ENCODE data around the gene SPTBN1.

The SPTBN1 gene

GRCh38 chr2:54626884-54627283, 170.8 kb downstream of the SPTBN1 start:
- DNase-seq (ENCODE audit: low read depth) = no peak
- no peak for TF ChIP-seq CTCF (conservative IDR thresholded peaks at IDR 0.05; ENCODE audit: low read depth, low read length)
- no peak overlapping the region for H3K4me3 ChIP-seq (ENCODE audit: low read depth, low read length)

- TF ChIP-seq CTCF (conservative IDR thresholded peaks at IDR 0.05; ENCODE audit: low read depth, low read length) = no peak
Measured at GRCh38 chr2:54627973-54628372, 171.8 kb downstream of the SPTBN1 start.

DNA sequence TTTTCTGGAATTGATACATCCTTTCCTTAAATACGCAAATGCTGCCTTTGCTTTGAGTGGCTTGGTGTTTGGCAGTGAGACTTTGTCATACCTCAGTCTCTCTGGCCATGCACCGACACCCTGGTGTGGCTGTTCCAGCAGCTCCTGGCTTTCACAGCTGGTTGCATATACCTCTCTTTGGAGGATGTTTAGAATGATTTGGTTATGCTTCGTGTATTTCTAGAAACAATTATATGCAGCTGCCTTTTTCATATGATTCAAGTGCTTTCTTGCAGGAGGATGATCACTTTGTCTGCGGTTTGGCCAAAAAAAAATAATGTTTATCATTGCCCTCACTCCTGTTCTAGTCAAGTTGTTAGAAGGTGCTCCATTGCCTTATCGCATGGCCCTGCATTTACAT, 172.3 kb downstream of the SPTBN1 start:
- H3K4me3 ChIP-seq (ENCODE audit: low read depth, low read length) = no peak overlapping the region
- TF ChIP-seq CTCF (conservative IDR thresholded peaks at IDR 0.05; ENCODE audit: low read depth, low read length) = no peak
- no peak for DNase-seq (ENCODE audit: low read depth)

More at GRCh38 chr2:54627973-54628372, 171.8 kb downstream of the SPTBN1 start:
- DNase-seq (ENCODE audit: low read depth) = no peak
- H3K4me3 ChIP-seq (ENCODE audit: low read depth, low read length) = no peak overlapping the region

GRCh38 chr2:54628957-54629356, 172.8 kb downstream of the SPTBN1 start:
- H3K4me3 ChIP-seq (ENCODE audit: low read depth, low read length) = no peak overlapping the region
- no peak for TF ChIP-seq CTCF (conservative IDR thresholded peaks at IDR 0.05; ENCODE audit: low read depth, low read length)
- DNase-seq (ENCODE audit: low read depth) = no peak

DNA sequence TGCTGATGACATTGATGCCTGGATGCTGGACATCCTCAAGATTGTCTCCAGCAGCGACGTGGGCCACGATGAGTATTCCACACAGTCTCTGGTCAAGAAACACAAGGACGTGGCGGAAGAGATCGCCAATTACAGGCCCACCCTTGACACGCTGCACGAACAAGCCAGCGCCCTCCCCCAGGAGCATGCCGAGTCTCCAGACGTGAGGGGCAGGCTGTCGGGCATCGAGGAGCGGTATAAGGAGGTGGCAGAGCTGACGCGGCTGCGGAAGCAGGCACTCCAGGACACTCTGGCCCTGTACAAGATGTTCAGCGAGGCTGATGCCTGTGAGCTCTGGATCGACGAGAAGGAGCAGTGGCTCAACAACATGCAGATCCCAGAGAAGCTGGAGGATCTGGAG, 173.3 kb downstream of the SPTBN1 start:
- no peak for DNase-seq (ENCODE audit: low read depth)
- TF ChIP-seq CTCF (conservative IDR thresholded peaks at IDR 0.05; ENCODE audit: low read depth, low read length) = no peak

DNA sequence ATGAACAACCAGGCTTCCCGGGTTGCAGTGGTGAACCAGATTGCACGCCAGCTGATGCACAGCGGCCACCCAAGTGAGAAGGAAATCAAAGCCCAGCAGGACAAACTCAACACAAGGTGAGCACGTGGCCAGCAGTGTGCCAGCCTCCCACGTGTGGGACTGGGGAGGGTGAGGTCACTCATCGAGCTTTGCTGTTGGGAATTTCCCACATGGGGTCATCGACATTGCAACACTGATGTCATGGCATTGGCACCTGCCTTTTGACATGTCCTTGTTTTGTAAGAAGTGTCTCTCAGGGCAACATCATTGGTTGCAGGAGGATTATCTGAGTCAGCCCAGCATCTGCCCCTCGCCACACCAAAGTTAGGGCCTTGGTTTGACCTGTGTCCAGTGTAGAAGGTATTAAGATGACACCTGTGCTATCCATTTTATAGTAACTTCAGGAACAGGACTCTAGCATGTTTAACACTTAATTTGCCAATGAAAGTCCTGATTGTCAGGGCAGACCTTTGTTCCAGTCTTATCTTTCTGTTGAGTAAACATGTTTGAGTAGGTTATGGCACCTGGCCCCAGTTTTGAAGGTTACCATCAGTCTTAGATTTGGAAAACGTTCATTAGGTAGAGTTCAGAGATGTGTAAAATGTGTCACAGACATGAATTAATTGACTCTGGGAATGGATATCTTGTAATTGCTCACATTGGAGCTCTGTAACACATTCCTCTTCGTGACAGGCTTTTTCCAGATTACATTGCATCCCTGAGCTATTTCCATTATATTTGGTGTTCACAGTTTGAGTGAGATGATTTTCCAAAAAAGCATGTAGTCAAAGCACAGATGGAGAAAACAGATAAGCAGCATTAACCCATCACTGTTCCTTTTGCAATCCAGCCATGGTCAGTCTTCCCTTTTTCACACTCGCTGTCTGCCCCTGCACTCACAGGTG, 174.1 kb downstream of the SPTBN1 start:
- DNase-seq (ENCODE audit: low read depth) = peak; percentile 57
- TF ChIP-seq CTCF (conservative IDR thresholded peaks at IDR 0.05; ENCODE audit: low read depth, low read length) = no peak
- H3K4me3 ChIP-seq (ENCODE audit: low read depth, low read length) = no peak overlapping the region

More for the DNA sequence above, 173.3 kb downstream of the SPTBN1 start:
- no peak overlapping the region for H3K4me3 ChIP-seq (ENCODE audit: low read depth, low read length)
